Duodenal mucosa (tissue), 2 donors: Measurements from ENCODE around the gene IL27RA.
A peak's percentile ranks its signal among the peaks of the same experiment; 100 is the strongest.
"Not testable (repeated sequence)": the region's sequence is repeated elsewhere in the genome, so short reads cannot be mapped to it uniquely, and the experiment has no call there.

Source experiments
- H3K27ac ChIP-seq: one replicate; pipeline ENCODE4 v1.7.0; 2013; ENCODE audit warnings: low read depth, low read length
- H3K27me3 ChIP-seq, 2 donors: one replicate each; pipeline ENCODE4 v1.7.0; 2013; ENCODE audit warnings: low read length in 2 of 2, control low read depth in 1 of 2; ENCODE audit not compliant: insufficient read depth in 2 of 2, control insufficient read depth in 1 of 2
- H3K36me3 ChIP-seq, 2 donors: one replicate each; pipeline ENCODE4 v1.7.0; 2013; ENCODE audit warnings: low read length in 2 of 2, control low read depth in 1 of 2; ENCODE audit not compliant: insufficient read depth in 2 of 2, control insufficient read depth in 1 of 2
- H3K4me1 ChIP-seq, 2 donors: one replicate each; pipeline ENCODE4 v1.7.0; 2013; ENCODE audit warnings: low read length in 2 of 2, control low read depth in 1 of 2; ENCODE audit not compliant: insufficient read depth in 2 of 2, control insufficient read depth in 1 of 2
- H3K4me3 ChIP-seq, 2 donors: one replicate each; pipeline ENCODE4 v1.7.0; 2013; ENCODE audit warnings: low read length in 2 of 2, low read depth in 1 of 2
- H3K9ac ChIP-seq, 2 donors: one replicate each; pipeline ENCODE4 v1.7.0; 2013; ENCODE audit warnings: low read length in 2 of 2, low read depth in 1 of 2
- H3K9me3 ChIP-seq, 2 donors: one replicate each; pipeline ENCODE4 v1.7.0; 2013; ENCODE audit warnings: low read length in 2 of 2, control low read depth in 1 of 2; ENCODE audit not compliant: control insufficient read depth in 1 of 2

IL27RA gene

GRCh38 chr19:14030997-14031718 is 404 bp upstream of the IL27RA start:
- H3K27ac ChIP-seq, result no peak overlapping the region
- no peaks in the 10 kb centered on the region for H3K36me3 ChIP-seq
- no peaks in the 10 kb centered on the region for H3K9me3 ChIP-seq
- peak overlapping the region; percentile 67 to 78 for H3K9ac ChIP-seq
- H3K27me3 ChIP-seq, result no peaks in the 10 kb centered on the region
- H3K4me3 ChIP-seq, result peak overlapping the region; percentile 74 to 81
- no peaks in the 10 kb centered on the region for H3K4me1 ChIP-seq

GRCh38 chr19:14033946-14034345 is 2.4 kb downstream of the IL27RA start:
- Histone ChIP-seq H3K4me1 (no peaks in the 10 kb centered on the region), H3K9ac (no peak overlapping the region), H3K36me3 (no peaks in the 10 kb centered on the region), H3K27ac (no peak overlapping the region), H3K27me3 (no peaks in the 10 kb centered on the region), H3K9me3 (no peaks in the 10 kb centered on the region), H3K4me3 (no peak overlapping the region)

- not testable (repeated sequence) for H3K27ac ChIP-seq, H3K4me1 ChIP-seq, H3K4me3 ChIP-seq, H3K9ac ChIP-seq, H3K27me3 ChIP-seq, H3K9me3 ChIP-seq, H3K36me3 ChIP-seq
Measured at GRCh38 chr19:14035159-14035558, 3.6 kb downstream of the IL27RA start.

GRCh38 chr19:14035706-14036105 is 4.1 kb downstream of the IL27RA start:
- Histone ChIP-seq H3K9ac (no peak overlapping the region), H3K4me1 (no peaks in the 10 kb centered on the region), H3K36me3 (no peaks in the 10 kb centered on the region), H3K4me3 (no peak overlapping the region), H3K9me3 (no peaks in the 10 kb centered on the region), H3K27ac (no peak overlapping the region), H3K27me3 (no peaks in the 10 kb centered on the region)

- H3K4me3 ChIP-seq, result no peak overlapping the region
- no peak overlapping the region for H3K27ac ChIP-seq
- no peak overlapping the region for H3K9ac ChIP-seq
- H3K27me3 ChIP-seq, result no peaks in the 10 kb centered on the region
- H3K9me3 ChIP-seq, result no peaks in the 10 kb centered on the region
- no peaks in the 10 kb centered on the region for H3K36me3 ChIP-seq
- peaks cover 0 to 9% of the 10 kb centered on the region in 2 donors for H3K4me1 ChIP-seq
Measured at GRCh38 chr19:14039181-14039580, 7.6 kb downstream of the IL27RA start.

- H3K4me1 ChIP-seq, H3K27ac ChIP-seq, H3K27me3 ChIP-seq, H3K4me3 ChIP-seq, H3K9ac ChIP-seq, H3K36me3 ChIP-seq, H3K9me3 ChIP-seq: not testable (repeated sequence)
Measured at GRCh38 chr19:14042659-14043608, 11.4 kb downstream of the IL27RA start.

- not testable (repeated sequence) for H3K27ac ChIP-seq, H3K4me3 ChIP-seq, H3K4me1 ChIP-seq, H3K9me3 ChIP-seq, H3K27me3 ChIP-seq, H3K9ac ChIP-seq
- peaks cover 0 to 11% of the 10 kb centered on the region in 2 donors for H3K36me3 ChIP-seq
Measured at GRCh38 chr19:14047866-14048265, 16.3 kb downstream of the IL27RA start.

- peaks cover 0 to 11% of the 10 kb centered on the region in 2 donors for H3K36me3 ChIP-seq
- no peaks in the 10 kb centered on the region for H3K9me3 ChIP-seq
- H3K9ac ChIP-seq, result no peak overlapping the region
- H3K27me3 ChIP-seq, result no peaks in the 10 kb centered on the region
- H3K4me1 ChIP-seq, result no peaks in the 10 kb centered on the region
- no peak overlapping the region for H3K27ac ChIP-seq
- H3K4me3 ChIP-seq, result no peak overlapping the region
Measured at GRCh38 chr19:14048443-14049153, 17.0 kb downstream of the IL27RA start.

GRCh38 chr19:14050512-14050911 is 18.9 kb downstream of the IL27RA start:
- Histone ChIP-seq H3K9ac (no peak overlapping the region), H3K9me3 (no peaks in the 10 kb centered on the region), H3K27ac (no peak overlapping the region), H3K36me3 (peaks cover 0 to 11% of the 10 kb centered on the region in 2 donors), H3K27me3 (no peaks in the 10 kb centered on the region), H3K4me3 (no peak overlapping the region), H3K4me1 (no peaks in the 10 kb centered on the region)

- not testable (repeated sequence) for H3K27ac ChIP-seq, H3K27me3 ChIP-seq, H3K4me1 ChIP-seq, H3K4me3 ChIP-seq, H3K9ac ChIP-seq, H3K9me3 ChIP-seq
- H3K36me3 ChIP-seq, result peaks cover 0 to 10% of the 10 kb centered on the region in 2 donors
Measured at GRCh38 chr19:14050961-14051360, 19.4 kb downstream of the IL27RA start.
